ENCODE results near the gene OSBPL6. TPM values are rescaled to one million over a fixed set of nuclear protein-coding genes. Genes with fewer than 3 reads are reported as not detected.

Gene OSBPL6
- total RNA-seq, 1 donor from 2014 or later = 7.9 TPM

DNA sequence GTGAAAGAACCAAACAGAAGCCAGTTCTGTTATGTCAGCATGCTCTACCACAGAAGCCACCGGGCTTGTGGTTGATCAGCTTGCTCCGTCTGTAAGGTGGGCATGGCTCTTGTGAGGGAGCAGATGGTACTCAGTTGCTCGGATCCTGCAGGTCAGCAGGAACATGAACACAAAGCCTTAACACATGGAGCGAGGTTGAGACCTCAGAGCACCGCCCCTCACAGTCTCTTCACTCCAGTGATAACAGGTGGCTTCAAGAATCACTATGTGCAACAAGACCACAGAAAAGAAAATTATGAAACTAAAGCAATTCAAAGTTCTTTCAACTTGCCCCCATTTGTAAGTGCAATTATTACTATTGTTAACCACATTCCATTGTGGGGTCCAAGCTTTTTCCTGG, 72.1 kb downstream of the OSBPL6 start:
- intact Hi-C loops (cut with DNase I) = no loop called here
- Histone ChIP-seq H3K4me1 (no peaks in the 10 kb centered on the region), H3K9me3 (no peaks in the 10 kb centered on the region), H3K27me3 (ENCODE audit: low read depth) (no peaks in the 10 kb centered on the region), H3K27ac (no peak overlapping the region), H3K4me3 (no peak overlapping the region), H3K36me3 (no peaks in the 10 kb centered on the region)
- no peak for TF ChIP-seq CTCF (IDR thresholded peaks at IDR 0.05)
- ATAC-seq (no peak), DNase-seq (no peak)

DNA sequence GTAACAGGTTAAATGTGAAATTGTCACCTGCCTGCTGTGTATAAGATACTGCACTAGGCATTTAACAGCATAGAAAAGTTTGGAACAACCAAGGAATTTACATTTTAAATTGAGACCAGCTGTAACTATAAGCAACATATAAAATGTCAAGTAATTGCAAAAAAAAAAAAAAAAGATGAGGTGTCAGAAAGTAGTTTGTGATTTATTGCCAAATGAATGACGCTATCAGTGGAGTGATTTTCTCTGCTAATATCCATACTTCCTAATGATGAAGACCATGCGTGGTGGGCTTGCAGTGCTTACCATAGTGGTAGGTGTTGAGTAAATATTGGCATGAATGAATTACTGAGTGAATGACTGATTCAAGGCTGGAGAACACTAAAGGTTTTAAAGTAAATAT, 73.3 kb downstream of the OSBPL6 start:
- DNase-seq (no peak), ATAC-seq (no peak)
- intact Hi-C loops (cut with DNase I) = no loop called here
- Histone ChIP-seq H3K36me3 (no peaks in the 10 kb centered on the region), H3K4me3 (no peak overlapping the region), H3K4me1 (no peaks in the 10 kb centered on the region), H3K27ac (no peak overlapping the region), H3K9me3 (no peaks in the 10 kb centered on the region), H3K27me3 (ENCODE audit: low read depth) (no peaks in the 10 kb centered on the region)
- no peak for TF ChIP-seq CTCF (IDR thresholded peaks at IDR 0.05)

DNA sequence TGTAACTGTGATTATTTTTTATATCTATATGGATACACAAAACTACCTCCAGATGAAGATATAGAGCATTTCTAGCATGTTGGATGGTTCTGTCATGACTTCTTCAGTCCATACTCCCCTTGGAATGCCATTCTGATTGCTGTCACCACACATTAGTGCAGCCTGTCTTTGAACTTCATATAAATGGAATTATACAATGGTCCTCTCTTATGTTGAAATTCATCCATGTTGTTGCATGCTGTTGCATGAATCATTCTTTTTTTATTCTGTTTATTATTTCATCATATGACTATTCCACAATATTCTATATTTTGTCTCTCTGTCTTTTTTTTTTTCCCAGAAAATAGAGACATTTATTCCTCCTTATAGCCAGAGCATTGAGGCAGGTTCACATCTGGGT, 74.1 kb downstream of the OSBPL6 start:
- Histone ChIP-seq H3K9me3 (no peaks in the 10 kb centered on the region), H3K27me3 (ENCODE audit: low read depth) (no peaks in the 10 kb centered on the region), H3K36me3 (no peaks in the 10 kb centered on the region), H3K27ac (no peak overlapping the region), H3K4me1 (no peaks in the 10 kb centered on the region), H3K4me3 (no peak overlapping the region)
- intact Hi-C loops (cut with DNase I) = no loop called here
- DNase-seq (no peak), ATAC-seq (no peak)
- TF ChIP-seq CTCF (IDR thresholded peaks at IDR 0.05) = no peak

- no peak overlapping the region for H3K4me3 ChIP-seq
- no peaks in the 10 kb centered on the region for H3K36me3 ChIP-seq
- ATAC-seq = no peak
- TF ChIP-seq CTCF (IDR thresholded peaks at IDR 0.05) = no peak
- no peak for DNase-seq
- no peaks in the 10 kb centered on the region for H3K4me1 ChIP-seq
- intact Hi-C loops (cut with DNase I) = no loop called here
- H3K27me3 ChIP-seq (ENCODE audit: low read depth) = no peaks in the 10 kb centered on the region
- H3K9me3 ChIP-seq = no peaks in the 10 kb centered on the region
- no peak overlapping the region for H3K27ac ChIP-seq
These were observed 75.3 kb downstream of the OSBPL6 start for GRCh38 chr2:178269438-178270224.

DNA sequence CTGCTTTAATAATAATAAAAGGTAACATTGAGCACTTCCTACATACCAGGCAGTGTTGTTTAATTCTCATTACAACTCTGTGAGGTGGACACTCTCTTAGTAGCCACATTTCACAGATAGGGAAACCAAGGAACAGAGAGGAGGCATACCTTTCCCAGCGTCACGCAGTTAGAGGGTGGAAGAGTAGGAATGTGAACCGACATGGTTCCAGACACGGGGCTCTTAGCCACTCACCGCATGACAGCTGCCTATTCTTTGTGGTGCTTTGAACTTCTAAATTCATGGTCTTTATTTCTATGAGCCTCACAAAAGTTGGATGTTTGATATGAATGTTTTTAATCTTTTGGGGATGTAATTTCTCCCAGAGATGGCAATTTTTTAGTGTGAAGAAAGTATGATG, 76.0 kb downstream of the OSBPL6 start:
- DNase-seq = no peak
- ATAC-seq = no peak
- intact Hi-C loops (cut with DNase I) = no loop called here
- H3K4me1 ChIP-seq = no peaks in the 10 kb centered on the region
- H3K4me3 ChIP-seq = no peak overlapping the region
- no peak for TF ChIP-seq CTCF (IDR thresholded peaks at IDR 0.05)
- H3K27ac ChIP-seq = no peak overlapping the region
- H3K27me3 ChIP-seq (ENCODE audit: low read depth) = no peaks in the 10 kb centered on the region
- no peaks in the 10 kb centered on the region for H3K9me3 ChIP-seq
- H3K36me3 ChIP-seq = no peaks in the 10 kb centered on the region

All from lower lobe of right lung (tissue), 2 donors.